ENCODE results near the gene HSP90B1.

HSP90B1 gene

DNA sequence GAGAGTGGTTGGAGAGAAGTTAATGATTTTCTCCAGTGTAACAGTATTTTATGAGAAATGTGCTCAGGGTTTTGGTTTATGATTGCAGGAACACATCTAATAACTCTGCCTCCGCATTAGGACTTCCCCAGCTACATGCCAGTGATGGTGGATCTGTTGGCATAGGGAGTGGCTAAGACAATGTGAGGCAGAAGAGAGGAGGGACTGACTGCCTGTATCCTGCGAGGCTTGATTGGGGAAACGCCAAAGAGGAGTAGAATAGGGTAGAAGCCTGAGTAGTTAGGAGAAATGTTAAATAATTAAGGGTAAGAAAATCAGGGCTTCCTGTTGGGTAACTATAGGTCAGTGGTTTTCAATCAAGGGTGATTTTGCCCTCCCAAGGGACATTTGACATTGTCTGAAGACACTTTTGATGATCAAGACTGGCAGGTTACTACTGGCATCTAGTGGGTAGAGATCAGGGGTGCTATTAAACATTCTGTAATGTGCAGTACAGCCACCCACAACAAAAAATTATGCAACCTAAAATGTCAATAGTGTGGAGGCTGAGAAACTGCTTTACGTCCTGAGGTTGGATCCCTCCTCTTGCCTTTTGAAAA lies 48.3 kb downstream of the HSP90B1 start:
- DNase-seq = no peak

GRCh38 chr12:103986829-103987228 lies 56.6 kb downstream of the HSP90B1 start:
- no peak for DNase-seq

DNA sequence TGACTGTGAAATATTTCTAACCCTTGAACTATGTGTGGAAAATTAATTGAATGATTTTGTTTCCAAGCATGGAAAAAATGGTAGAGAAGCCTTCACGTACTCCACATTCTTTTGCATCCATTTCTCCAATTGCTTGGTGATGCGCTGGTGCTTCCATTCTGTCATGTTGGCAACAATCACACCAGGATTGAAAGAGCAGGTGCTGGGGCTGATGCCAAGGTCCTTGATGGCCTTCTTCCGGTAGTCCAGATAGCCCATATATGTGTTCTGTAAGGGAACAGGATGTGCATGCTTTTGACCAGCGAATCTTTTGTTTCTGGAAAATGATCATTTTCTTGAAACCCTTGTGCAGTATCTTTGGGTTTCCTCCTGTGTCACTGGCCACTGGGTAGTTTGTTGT lies 64.0 kb downstream of the HSP90B1 start:
- no peak for DNase-seq

GRCh38 chr12:103996595-103996994 lies 66.4 kb downstream of the HSP90B1 start:
- no peak for DNase-seq

GRCh38 chr12:103997286-103997900 lies 67.2 kb downstream of the HSP90B1 start:
- no peak for DNase-seq
